Activated naive CD4-positive, alpha-beta T cell treated with anti-CD3 and anti-CD28 coated beads, Interleukin-2, amount 50 U/mL, for 72 hours (primary cell): ENCODE data around the gene PCDH15. TPM values are rescaled to one million over a fixed set of nuclear protein-coding genes. Genes with fewer than 3 reads are reported as not detected.

Experiments
- ATAC-seq, 2 donors: fragments of 150-1000 bp; cut with Tn5 transposase; 2 replicates each; pipeline ENCODE4 v1.10.0; 2021; ENCODE audit warnings: mild to moderate bottlenecking in 2 of 2, moderate library complexity in 2 of 2
- DNase-seq, 2 donors: peaks; one replicate each; pipeline ENCODE4 v3.0.0; 2021 to 2022; ENCODE audit warnings: low spot score in 2 of 2
- H3K27ac Mint-ChIP-seq, 2 donors: one replicate each; pipeline ENCODE4 v1.8.0; 2022; ENCODE audit warnings: mild to moderate bottlenecking in 2 of 2, mixed read lengths in 2 of 2
- H3K36me3 Mint-ChIP-seq, 2 donors: one replicate each; pipeline ENCODE4 v1.8.0; 2022; ENCODE audit warnings: mixed read lengths in 2 of 2
- H3K9me3 Mint-ChIP-seq, 2 donors: one replicate each; pipeline ENCODE4 v1.8.0; 2022; ENCODE audit warnings: mixed read lengths in 2 of 2
- total RNA-seq, 2 donors: library from RNA; stranded (reverse); gene quantifications; one replicate each; pipeline ENCODE4 v1.2.3, GENCODE V29; 2022

The PCDH15 gene
- total RNA-seq, 2 donors from 2014 or later: not detected

DNA sequence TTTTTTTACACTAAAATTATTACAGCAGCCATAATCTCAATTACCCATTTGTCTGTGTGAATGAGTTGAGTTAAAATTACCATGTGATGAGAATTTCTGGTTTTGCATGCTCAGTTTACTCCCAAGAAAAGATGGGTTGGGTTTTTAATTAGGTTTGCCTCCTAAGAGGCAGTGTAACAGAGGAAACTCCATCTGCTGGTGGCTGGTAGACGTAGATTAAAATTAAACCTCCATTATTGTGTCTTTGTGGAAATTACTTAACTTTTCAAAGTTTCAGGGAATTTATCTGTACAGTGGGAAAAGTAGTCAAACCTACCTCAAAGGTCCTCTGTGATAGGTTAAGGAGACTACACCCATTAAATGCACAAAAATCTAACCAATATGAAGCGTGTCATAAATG, 954.2 kb downstream of the PCDH15 start:
- Mint-ChIP-seq H3K27ac (no peak overlapping the region), H3K9me3 (peaks cover 0 to 6% of the 10 kb centered on the region in 2 donors), H3K36me3 (no peaks in the 10 kb centered on the region)
- DNase-seq: no peak
- ATAC-seq: no peak

DNA sequence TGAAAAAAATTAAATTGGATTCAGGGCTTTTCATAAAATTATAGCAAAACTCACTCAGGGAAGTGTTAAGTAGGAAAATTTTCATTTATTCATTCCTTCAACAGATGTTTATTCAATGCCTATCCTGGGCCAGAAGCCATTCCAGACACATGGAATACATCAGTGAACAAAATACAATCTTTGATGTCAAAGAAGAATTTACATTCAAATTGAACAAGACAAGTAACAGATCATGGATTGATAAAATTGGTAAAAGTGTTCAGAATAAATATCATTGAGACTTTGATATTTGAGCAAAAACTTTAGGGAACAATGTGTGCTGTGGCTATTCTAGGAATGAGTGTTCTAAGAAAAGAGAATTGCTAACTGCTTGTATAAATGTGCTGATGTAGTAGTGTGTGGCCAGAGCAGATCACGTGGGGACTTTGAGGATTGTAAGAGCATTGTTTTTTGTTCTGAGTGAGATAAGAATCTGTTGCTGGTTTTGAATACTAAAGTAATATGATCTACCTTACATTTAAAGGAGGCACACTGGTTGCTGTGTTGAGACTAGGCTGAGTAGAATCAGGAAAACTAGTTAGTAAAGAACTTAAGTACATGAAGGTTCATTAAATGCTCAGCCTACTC, 957.2 kb downstream of the PCDH15 start:
- no peaks in the 10 kb centered on the region for H3K36me3 Mint-ChIP-seq
- DNase-seq (no peak), ATAC-seq (no peak)
- H3K9me3 Mint-ChIP-seq: peaks cover 0 to 6% of the 10 kb centered on the region in 2 donors
- H3K27ac Mint-ChIP-seq: no peak overlapping the region

DNA sequence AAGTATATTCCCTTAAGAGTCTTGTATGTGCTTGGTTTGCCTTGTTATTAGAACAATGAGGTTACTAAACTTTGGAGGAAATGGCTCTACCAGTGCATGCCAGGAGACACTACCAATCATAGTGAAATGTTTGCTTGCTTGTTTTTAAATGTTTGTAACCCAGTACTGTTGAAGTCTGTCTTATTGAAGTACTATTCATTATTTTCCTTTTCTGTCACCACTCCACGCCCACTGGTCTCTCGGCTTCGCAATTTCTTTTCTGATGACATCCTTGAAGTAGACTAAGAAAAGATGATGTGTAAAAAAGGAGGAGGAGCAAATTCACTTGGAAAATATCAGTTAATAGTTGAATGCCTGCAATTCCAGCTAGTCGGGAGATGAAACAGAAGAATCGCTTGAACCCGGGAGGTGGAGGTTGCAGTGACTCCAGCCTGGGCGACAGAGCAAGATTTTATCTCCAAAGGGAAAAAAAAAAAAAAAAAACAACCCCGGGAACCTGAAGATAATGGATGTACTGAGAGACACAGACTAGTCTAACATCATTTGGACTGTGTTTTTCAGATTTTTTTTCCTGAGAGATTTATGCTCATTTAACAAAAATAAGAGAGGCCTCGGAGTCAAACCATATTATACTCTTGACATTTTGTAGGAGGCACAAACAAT, 959.4 kb downstream of the PCDH15 start:
- Mint-ChIP-seq H3K27ac (no peak overlapping the region), H3K9me3 (peaks cover 0 to 10% of the 10 kb centered on the region in 2 donors), H3K36me3 (no peaks in the 10 kb centered on the region)
- ATAC-seq (no peak), DNase-seq (no peak)

DNA sequence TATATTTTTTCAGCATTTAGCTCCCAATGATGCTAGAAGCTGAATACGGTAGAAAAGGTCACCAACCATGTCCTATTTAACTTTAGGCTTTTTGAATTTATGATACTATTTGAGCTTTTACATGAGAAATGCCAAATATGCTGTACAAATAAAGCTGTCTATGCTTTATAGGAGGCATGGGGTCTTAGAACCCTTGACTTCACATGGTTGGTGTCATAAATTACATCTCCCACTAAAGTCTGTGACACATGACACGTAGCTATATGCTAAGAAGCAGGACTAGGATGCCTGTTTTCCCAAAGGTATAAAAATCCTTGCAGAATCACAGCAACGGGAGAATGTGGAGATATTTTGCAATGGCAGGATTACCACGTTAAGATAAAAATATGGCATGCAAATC, 960.4 kb downstream of the PCDH15 start:
- H3K27ac Mint-ChIP-seq: no peak overlapping the region
- no peak for DNase-seq
- no peaks in the 10 kb centered on the region for H3K36me3 Mint-ChIP-seq

DNA sequence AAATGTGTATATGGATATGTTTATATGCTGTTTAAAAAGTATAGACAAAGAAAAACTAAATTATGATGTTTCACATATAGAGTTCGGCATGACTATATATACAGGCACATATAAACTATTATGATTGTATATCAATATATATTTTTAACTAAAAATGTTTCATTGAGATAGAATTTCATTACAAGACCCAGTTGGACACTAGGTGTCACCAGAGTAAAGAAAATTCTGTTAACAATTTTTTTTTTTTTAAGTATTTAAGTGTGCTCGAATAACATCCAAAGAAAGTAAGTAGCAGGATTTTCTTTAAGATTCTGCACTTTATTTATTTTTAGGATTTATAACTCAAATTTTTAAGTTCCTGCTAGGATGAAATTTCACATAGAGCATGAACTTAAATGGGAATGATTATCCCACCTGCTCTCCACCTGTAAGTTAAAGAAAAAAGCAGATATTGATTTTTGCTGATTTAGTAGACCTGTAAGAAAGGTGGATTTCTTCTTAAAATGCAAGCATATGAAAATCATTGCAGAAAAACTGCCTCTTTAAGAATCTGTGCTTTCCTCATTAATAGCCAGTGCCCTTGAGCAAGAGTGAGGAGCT, 961.5 kb downstream of the PCDH15 start:
- Mint-ChIP-seq H3K27ac (no peak overlapping the region), H3K9me3 (peaks cover 0 to 13% of the 10 kb centered on the region in 2 donors), H3K36me3 (no peaks in the 10 kb centered on the region)
- ATAC-seq: no peak
- DNase-seq: no peak

More for the DNA sequence above, 960.4 kb downstream of the PCDH15 start:
- no peak for ATAC-seq
- peaks cover 0 to 13% of the 10 kb centered on the region in 2 donors for H3K9me3 Mint-ChIP-seq

DNA sequence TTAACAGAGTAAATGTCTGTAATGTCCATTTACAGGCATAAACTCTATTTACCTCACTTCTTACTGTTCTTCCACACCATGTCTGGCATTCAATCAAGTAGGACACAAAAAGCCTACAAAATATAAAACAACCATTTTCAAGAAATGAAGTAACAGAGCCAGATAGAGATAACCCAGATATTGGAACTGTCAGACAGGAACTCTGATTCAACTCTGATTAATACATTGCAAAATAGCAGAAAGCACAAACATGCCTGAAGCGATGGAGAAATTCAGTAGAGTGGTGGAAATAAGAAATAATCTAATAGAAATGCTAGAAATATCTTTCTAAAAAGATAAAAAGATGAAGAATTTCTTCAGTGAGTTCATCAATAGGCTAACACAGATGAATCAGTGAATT, 964.4 kb downstream of the PCDH15 start:
- H3K36me3 Mint-ChIP-seq: no peaks in the 10 kb centered on the region
- DNase-seq (no peak), ATAC-seq (no peak)
- H3K27ac Mint-ChIP-seq: no peak overlapping the region
- H3K9me3 Mint-ChIP-seq: peaks cover 0 to 7% of the 10 kb centered on the region in 2 donors

DNA sequence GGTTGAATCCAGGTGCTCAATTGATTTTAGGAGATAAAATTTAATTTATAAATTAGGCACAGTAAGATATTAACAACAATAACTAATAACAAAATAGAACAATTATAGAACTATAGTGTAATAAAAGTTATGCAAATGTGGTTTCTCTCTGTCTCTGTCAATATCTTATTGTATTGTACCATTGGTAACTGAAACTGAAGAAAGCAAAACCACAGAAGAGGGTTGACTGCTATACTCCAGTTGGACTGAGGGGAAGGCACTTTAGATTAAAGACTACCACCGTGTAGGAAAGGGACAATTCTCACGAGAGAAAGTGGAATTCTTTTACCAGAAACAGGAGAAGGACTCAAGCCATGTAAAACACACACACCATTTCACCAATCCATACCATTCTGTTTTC, 967.1 kb downstream of the PCDH15 start:
- Mint-ChIP-seq H3K9me3 (peaks cover 0 to 7% of the 10 kb centered on the region in 2 donors), H3K27ac (no peak overlapping the region), H3K36me3 (no peaks in the 10 kb centered on the region)
- no peak for DNase-seq
- no peak for ATAC-seq

DNA sequence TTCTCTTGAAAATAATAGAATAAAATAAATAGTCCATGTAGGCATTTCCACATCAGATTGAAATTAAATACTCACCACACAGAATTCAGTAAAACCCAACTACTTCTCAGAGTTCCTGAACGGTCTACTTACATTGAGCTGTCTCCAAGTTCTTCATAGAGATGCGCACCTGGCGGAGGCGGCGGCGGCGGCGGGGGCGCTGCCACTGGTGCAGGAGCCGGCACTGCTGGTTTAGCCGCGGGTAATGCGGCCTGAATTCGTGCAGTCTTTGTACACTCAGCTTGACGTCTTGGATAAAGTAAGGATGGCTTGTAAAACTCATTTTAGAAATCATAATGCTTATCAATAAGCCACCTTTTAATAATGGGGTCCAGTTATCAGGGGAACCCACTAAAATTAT, 973.8 kb downstream of the PCDH15 start:
- H3K27ac Mint-ChIP-seq: no peak overlapping the region
- H3K36me3 Mint-ChIP-seq: no peaks in the 10 kb centered on the region
- no peak for DNase-seq
- no peaks in the 10 kb centered on the region for H3K9me3 Mint-ChIP-seq
- no peak for ATAC-seq

DNA sequence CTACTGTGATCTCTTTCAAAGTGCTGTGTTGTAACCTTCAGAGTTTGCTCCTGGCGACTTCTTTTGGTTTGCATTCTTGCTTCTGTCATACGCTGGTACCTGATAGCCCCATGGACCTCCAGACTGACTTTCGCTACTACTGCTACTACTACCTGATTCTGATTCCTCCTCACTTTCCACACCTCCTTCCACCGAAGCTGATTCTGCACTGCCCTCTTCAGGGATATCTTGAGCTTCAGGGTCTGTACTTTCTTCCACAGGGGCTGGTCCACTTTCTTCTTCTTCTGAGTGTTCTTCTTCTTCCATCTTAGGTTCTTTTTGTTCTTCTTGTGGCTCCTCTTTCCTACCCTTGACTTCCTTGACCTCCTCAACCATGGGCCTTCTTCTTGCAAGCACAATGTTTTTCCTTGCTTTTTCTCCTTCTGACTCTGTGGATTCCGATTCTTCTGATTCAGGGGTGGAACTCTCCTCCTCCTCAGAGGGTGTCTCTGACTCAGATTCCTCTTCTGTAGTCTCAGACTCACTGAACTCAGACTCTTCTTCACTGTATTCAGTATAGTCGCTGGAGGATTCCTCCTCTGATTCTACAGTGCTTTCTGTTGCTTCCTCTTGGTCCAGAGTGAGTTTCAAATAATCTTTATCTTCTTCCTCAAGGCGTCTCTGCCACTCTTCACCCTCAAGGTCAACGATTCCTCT, 992.2 kb downstream of the PCDH15 start:
- Mint-ChIP-seq H3K36me3 (peaks cover 0 to 4% of the 10 kb centered on the region in 2 donors), H3K9me3 (peaks cover 8 to 19% of the 10 kb centered on the region in 2 donors), H3K27ac (no peak overlapping the region)
- DNase-seq (no peak), ATAC-seq (no peak)

DNA sequence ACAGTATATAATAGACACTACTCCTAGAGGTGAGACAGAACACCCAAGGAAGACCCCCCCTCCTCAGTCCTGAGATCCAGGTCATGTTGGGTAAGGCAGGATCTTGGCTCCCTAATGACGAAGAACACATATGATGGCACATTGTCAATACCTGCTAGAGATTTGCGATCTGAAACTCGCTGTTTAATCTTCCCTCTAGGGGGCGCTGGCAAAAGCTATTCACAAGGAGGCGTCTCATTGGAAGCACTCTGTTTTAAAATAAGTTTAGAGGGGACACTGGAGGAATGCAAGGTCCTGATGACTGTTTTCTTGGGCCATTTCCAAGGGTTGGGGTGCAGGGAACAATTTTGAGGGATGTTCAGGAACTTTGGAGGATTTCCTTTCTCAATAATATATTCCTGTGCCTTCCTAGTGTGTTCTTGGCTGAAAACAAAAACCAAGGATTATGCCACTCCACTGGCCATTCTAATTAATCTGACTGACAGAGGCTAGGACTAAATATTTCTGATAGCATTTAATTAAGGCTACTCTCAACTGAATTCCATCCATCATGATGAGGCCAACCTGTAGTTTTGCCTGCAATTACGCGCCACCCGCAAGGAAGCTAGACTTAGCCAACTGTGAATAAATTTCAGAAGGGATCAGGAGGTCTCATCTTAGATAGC, 1014.7 kb downstream of the PCDH15 start:
- ATAC-seq (no peak), DNase-seq (no peak)
- H3K9me3 Mint-ChIP-seq: peaks cover 19 to 24% of the 10 kb centered on the region in 2 donors
- no peak overlapping the region for H3K27ac Mint-ChIP-seq
- no peaks in the 10 kb centered on the region for H3K36me3 Mint-ChIP-seq

DNA sequence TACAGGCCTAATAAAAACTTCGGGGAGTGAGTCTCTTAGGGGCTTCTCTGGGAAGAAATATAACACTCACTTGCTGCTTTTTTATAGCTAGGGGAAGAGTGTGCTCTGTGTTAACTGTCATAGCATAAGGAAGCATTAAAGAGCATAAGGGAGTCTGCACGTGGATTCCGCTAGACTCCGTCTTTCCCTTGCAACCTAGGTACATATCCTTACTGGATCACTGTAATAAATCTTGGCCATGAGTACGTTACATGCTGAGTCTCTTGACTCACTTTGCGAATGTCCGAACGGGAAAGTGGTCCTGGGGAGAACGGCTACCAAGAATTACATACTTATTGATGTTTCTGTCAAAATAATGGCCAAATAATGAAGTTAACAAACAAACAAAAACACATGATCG, 1029.3 kb downstream of the PCDH15 start:
- ATAC-seq: no peak
- Mint-ChIP-seq H3K36me3 (no peaks in the 10 kb centered on the region), H3K27ac (no peak overlapping the region), H3K9me3 (peaks cover 2 to 16% of the 10 kb centered on the region in 2 donors)
- no peak for DNase-seq

DNA sequence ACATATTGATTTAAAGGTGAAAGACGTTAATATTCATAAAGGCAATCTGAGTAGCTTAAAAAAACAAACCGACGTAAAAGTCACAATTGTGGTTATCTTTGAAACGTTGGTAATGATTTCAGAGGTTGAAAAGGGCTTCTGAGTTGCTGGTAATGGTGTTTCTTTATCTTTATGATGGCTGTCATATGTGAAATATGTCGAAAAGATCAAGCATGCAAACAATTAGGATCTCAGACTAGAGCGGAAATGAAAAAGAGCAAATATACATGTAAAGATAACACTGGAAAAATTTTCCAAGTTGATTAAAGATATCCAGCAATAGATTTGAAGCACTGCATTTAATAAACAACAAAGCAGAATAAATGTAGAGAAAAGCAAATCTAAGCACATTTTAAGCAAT, 1030.1 kb downstream of the PCDH15 start:
- H3K27ac Mint-ChIP-seq: no peak overlapping the region
- no peak for ATAC-seq
- H3K36me3 Mint-ChIP-seq: no peaks in the 10 kb centered on the region

DNA sequence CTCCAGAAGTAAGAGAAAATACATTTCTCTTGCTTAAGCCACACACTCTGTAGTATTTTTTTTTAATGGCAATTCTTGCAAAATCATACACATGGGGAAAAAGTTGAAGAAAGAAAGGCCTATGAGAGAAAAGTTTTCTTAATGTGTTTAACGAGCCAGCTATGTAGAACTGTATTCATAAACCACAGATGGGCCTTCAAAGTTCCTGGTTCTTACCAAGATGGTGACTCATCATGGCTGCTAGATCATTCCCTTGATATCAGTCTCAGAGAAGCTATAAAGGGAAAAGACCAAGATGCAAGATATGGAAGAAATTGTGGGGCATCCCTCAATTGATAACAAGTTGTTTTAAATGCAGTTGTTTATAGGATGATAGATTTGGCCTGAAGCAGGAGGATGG, 1035.7 kb downstream of the PCDH15 start:
- Mint-ChIP-seq H3K9me3 (peaks cover 8 to 20% of the 10 kb centered on the region in 2 donors), H3K36me3 (no peaks in the 10 kb centered on the region), H3K27ac (no peak overlapping the region)
- no peak for DNase-seq
- ATAC-seq: no peak

More for the DNA sequence above, 1030.1 kb downstream of the PCDH15 start:
- no peak for DNase-seq
- H3K9me3 Mint-ChIP-seq: peaks cover 2 to 14% of the 10 kb centered on the region in 2 donors

DNA sequence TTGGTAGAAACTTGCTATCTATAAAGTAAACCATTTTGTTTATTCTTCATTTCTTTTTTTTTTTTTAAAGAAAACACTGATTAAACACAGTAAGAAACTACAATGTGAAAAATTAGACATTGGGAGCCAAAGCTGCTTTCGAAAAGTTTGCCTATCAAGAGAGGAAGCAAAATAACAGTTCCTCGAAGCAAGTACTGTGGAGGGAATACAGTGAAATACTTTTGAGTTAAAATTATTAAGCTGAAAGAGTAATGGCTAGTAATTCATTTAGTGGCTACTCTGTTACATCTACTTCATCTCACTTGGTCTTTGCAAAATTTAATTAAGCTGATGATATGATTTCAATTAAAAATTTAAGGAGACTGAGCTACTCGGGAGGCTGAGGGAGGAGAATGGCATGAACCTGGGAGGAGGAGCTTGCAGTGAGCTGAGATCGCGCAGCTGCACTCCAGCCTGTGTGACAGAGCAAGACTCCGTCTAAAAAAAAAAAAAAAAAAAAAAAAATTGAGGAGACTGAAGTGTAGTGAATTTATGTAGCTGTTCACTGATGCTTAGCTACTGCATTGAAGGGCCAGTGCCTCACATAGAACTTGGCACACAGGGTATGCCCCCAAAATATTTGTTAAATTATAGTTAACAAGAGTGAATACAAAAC, 1046.3 kb downstream of the PCDH15 start:
- Mint-ChIP-seq H3K27ac (no peak overlapping the region), H3K9me3 (no peaks in the 10 kb centered on the region), H3K36me3 (no peaks in the 10 kb centered on the region)
- no peak for ATAC-seq
- DNase-seq: no peak
